Left ventricle myocardium inferior (tissue), 1 donor: ENCODE measurements around the gene DUSP6. TPM values are rescaled to one million over a fixed set of nuclear protein-coding genes. Genes with fewer than 3 reads are reported as not detected.

Experiments used
- DNase-seq: peaks from one replicate; pipeline ENCODE4 v3.0.0-alpha.2; 2020
- H3K27ac ChIP-seq: fragments of 200-600 bp; replicated peaks from 2 replicates; pipeline ENCODE4 v1.8.0; 2021
- H3K27me3 ChIP-seq: fragments of 200-600 bp; 2 replicates; pipeline ENCODE4 v1.8.0; 2021; ENCODE audit warnings: low read depth
- H3K36me3 ChIP-seq: fragments of 200-600 bp; 2 replicates; pipeline ENCODE4 v1.8.0; 2021
- H3K4me1 ChIP-seq: fragments of 200-600 bp; 2 replicates; pipeline ENCODE4 v1.8.0; 2021
- H3K4me3 ChIP-seq: fragments of 200-600 bp; 2 replicates; pipeline ENCODE4 v1.8.0; 2021; ENCODE audit warnings: mild to moderate bottlenecking, moderate library complexity
- H3K9me3 ChIP-seq: fragments of 200-600 bp; replicated peaks from 2 replicates; pipeline ENCODE4 v1.8.0; 2021
- CTCF ChIP-seq: fragments of 200-600 bp; IDR thresholded peaks from 2 replicates; pipeline ENCODE4 v1.8.0; 2021; ENCODE audit warnings: antibody characterized with exemption, mild to moderate bottlenecking, borderline replicate concordance
- intact Hi-C: fragments of 100-400 bp; cut with micrococcal nuclease; formaldehyde crosslinking; loops from one replicate; pipeline ENCODE4 v1.11.0; 2022
- total RNA-seq: library from RNA; stranded (reverse); fragmentation: NEBNext Ultra II Directional; extraction: Animal tissue kit (Norgen Biotek cat#: 25700); gene quantifications from one replicate; pipeline ENCODE4 v1.2.1, GENCODE V29; 2021
- donor health status: DM: no; HTN: yes; CAD: no; lungs with severe emphysema.

DUSP6 gene
- total RNA-seq, 1 donor from 2014 or later = 16.1 TPM

GRCh38 chr12:89309440-89309802, 42.9 kb downstream of the DUSP6 start:
- no peaks in the 10 kb centered on the region for H3K4me1 ChIP-seq
- DNase-seq = no peak
- H3K27ac ChIP-seq = no peak overlapping the region
- no peak for TF ChIP-seq CTCF
- H3K36me3 ChIP-seq = no peaks in the 10 kb centered on the region
- H3K4me3 ChIP-seq = no peak overlapping the region
- no peaks in the 10 kb centered on the region for H3K9me3 ChIP-seq
- intact Hi-C loops = no loop called here
- H3K27me3 ChIP-seq = no peaks in the 10 kb centered on the region

DNA sequence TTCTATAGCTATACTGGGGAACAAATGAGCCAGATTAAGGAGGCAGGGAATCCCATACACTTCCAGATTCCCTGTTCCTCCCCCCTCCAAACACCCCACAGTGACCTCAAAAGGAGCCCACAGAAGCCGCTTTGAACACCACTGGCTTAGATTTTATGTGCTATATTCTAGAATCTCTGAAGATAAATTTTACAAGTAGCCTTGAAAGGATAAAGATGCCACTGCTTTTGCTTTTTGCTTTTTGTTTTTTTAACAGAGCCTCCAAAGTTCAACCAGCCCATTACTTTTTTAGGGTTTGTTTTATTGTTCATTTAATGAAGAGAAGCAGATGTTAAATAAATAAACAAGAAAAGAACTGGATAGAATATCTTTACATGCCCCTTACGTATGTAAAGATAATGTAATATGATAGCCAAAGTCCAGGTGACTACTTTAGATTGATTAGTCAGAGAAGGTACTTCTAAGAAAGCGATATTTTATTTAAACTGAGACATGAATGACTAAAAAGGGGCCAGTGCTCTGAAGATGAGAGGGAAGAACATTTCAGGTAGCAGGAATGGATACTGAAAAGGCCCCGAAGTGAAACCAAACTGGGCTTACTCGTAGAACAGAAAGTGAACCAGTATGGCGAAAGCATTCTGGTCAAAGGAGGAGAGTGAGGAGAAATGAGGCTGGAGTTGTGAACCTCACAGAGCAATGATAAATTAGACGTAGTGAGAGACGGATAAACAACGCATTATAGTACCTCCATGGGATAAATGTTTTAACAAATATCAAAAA, 44.6 kb downstream of the DUSP6 start:
- H3K27me3 ChIP-seq = no peaks in the 10 kb centered on the region
- no peak for DNase-seq
- H3K9me3 ChIP-seq = no peaks in the 10 kb centered on the region
- H3K36me3 ChIP-seq = no peaks in the 10 kb centered on the region
- TF ChIP-seq CTCF = no peak
- no peak overlapping the region for H3K4me3 ChIP-seq
- no peaks in the 10 kb centered on the region for H3K4me1 ChIP-seq
- H3K27ac ChIP-seq = no peak overlapping the region
- intact Hi-C loops = no loop called here

DNA sequence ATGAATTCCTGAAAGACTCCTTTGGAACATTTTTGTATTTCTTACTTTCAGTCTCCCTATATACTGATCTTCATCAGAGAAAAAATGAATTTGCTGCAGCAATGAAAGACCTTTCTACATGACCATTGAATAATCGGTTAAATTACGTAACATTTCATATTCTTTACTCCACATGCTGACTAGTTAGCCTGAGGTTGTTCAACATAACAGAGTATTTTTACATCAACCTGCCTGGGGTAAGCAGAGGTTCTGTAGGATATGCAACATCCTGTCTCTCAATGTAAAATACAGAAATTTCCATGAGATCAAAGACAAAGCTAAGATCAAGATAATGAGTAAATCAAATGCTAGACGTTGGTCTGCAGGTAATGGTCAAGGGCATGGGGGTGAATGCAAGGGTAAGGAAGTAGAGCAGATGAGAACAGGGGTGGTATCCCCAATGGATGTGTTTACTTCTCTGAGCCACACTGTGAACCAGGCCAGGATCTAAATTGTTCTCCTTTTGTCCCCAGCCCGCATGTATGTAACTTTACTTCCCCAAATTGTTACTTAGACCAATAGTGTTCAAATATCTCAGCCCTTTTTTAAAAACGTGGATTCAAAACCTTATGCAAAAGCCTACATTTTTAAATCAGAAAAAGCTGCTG, 45.4 kb downstream of the DUSP6 start:
- no peak for DNase-seq

GRCh38 chr12:89305373-89305772, 46.9 kb downstream of the DUSP6 start:
- intact Hi-C loops = no loop called here
- DNase-seq = no peak
- no peak for TF ChIP-seq CTCF
- H3K36me3 ChIP-seq = no peaks in the 10 kb centered on the region
- H3K27ac ChIP-seq = no peak overlapping the region
- no peaks in the 10 kb centered on the region for H3K27me3 ChIP-seq
- no peaks in the 10 kb centered on the region for H3K4me1 ChIP-seq
- H3K4me3 ChIP-seq = no peak overlapping the region
- H3K9me3 ChIP-seq = no peaks in the 10 kb centered on the region

More for the DNA sequence above, 45.4 kb downstream of the DUSP6 start:
- Histone ChIP-seq H3K9me3 (no peaks in the 10 kb centered on the region), H3K27ac (no peak overlapping the region), H3K27me3 (no peaks in the 10 kb centered on the region), H3K36me3 (no peaks in the 10 kb centered on the region), H3K4me1 (no peaks in the 10 kb centered on the region), H3K4me3 (no peak overlapping the region)
- intact Hi-C loops = no loop called here
- no peak for TF ChIP-seq CTCF

DNA sequence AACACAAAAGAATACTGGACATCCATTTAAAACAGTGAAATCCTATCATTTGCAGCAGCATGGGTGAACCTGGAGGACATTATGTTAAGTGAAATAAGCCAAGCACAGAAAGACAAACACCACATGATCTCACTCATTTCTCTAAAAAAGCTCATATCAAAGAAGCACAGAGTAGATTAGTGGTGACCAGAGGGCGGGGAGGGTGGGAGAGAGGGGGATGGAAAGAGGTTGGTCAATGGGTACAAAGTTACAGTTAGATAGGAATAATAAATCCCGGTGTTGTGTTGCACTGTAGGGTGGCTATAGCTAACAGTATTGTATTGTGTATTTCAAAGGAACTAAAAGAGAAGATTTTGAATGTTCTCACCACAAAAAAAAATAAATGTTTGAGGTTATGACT, 52.4 kb downstream of the DUSP6 start:
- H3K27me3 ChIP-seq = no peaks in the 10 kb centered on the region
- H3K36me3 ChIP-seq = no peaks in the 10 kb centered on the region
- H3K27ac ChIP-seq = no peak overlapping the region
- TF ChIP-seq CTCF = no peak
- H3K9me3 ChIP-seq = no peaks in the 10 kb centered on the region
- H3K4me1 ChIP-seq = no peaks in the 10 kb centered on the region
- intact Hi-C loops = no loop called here
- no peak for DNase-seq
- H3K4me3 ChIP-seq = no peak overlapping the region
